OCI-LY7 (cell line): ENCODE measurements around the gene GSE1.

Experiments used
- EZH2phosphoT487 ChIP-seq: fragments of 200-600 bp; sonication (generic); IDR thresholded peaks from 2 replicates; pipeline ENCODE4 v1.6.1; 2018; ENCODE audit warnings: low read depth, borderline replicate concordance, mild to moderate bottlenecking, mixed run types, antibody characterized with exemption, low read length, moderate library complexity, mixed read lengths
- TF ChIP-seq, protein P1 (sequence below): fragments of 200-600 bp; sonication (generic); conservative IDR thresholded peaks from 2 replicates; pipeline ENCODE4 v1.5.1; 2014; ENCODE audit warnings: mild to moderate bottlenecking, antibody characterized with exemption, low read length, moderate library complexity, mixed read lengths

DNA sequence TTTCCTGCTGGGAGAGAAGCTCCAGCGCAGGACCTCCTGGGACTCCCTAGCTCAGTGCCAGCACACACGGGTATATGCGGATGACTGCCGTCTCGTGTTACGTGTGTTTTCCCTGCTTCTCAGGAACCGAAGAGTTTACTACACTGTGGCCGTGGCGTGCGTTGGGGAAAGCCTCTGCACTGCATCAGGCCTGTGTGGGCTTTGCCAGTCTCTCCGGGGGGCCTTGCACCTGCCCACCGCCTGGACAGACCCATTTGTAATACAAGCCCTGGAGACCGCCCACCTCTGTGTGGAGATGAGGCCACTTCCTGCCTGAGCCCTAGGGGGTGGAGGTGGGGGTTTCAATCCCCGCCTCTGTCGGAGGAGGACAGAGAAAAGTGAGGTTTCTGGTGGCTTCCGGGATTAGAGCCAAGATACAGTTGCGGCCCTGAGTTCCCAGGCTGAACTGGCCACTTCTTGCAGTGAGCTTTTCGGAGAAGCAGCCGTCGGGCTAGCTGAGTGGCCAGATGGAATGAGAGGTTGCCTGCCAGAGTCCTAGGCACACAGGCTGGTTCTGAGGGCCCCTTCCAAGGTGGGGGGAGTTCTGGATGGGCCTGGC is 43.4 kb upstream of the GSE1 start:
- TF ChIP-seq, protein P1, sequence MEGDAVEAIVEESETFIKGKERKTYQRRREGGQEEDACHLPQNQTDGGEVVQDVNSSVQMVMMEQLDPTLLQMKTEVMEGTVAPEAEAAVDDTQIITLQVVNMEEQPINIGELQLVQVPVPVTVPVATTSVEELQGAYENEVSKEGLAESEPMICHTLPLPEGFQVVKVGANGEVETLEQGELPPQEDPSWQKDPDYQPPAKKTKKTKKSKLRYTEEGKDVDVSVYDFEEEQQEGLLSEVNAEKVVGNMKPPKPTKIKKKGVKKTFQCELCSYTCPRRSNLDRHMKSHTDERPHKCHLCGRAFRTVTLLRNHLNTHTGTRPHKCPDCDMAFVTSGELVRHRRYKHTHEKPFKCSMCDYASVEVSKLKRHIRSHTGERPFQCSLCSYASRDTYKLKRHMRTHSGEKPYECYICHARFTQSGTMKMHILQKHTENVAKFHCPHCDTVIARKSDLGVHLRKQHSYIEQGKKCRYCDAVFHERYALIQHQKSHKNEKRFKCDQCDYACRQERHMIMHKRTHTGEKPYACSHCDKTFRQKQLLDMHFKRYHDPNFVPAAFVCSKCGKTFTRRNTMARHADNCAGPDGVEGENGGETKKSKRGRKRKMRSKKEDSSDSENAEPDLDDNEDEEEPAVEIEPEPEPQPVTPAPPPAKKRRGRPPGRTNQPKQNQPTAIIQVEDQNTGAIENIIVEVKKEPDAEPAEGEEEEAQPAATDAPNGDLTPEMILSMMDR = no peak
- no peak for TF ChIP-seq EZH2phosphoT487
